Fibroblast of lung (primary cell): Measurements from ENCODE around the gene DDC.

Experiments
- CTCF ChIP-seq, 2 donors: IDR thresholded peaks in 1 of 2; conservative IDR thresholded peaks in 1 of 2; 1 replicate in 1 of 2; 2 replicates in 1 of 2; pipeline ENCODE4 v1.5.1; 2011 to 2012; ENCODE audit warnings: low read length in 2 of 2, control low read depth in 1 of 2, inconsistent platforms in 1 of 2, low read depth in 1 of 2, mild to moderate bottlenecking in 1 of 2
- EZH2 ChIP-seq: IDR thresholded peaks from 2 replicates; pipeline ENCODE4 v1.5.1; 2012; ENCODE audit warnings: low read length, control low read depth, mild to moderate bottlenecking; ENCODE audit errors: missing control alignments

GRCh38 chr7:50476953-50477625 is 88.1 kb downstream of the DDC start:
- TF ChIP-seq EZH2 (no peak), CTCF (conservative IDR thresholded peaks at IDR 0.05 in 1 of 2, IDR thresholded peaks at IDR 0.05 in 1 of 2; ENCODE audit: low read depth in 1 of 2, low read length in 2 of 2) (no peak)
